Measurements from ENCODE around the gene MYO3B. TPM values are rescaled to one million over a fixed set of nuclear protein-coding genes. Genes with fewer than 3 reads are reported as not detected.

Gene MYO3B
- total RNA-seq, 1 donor from 2014 or later = not detected

DNA sequence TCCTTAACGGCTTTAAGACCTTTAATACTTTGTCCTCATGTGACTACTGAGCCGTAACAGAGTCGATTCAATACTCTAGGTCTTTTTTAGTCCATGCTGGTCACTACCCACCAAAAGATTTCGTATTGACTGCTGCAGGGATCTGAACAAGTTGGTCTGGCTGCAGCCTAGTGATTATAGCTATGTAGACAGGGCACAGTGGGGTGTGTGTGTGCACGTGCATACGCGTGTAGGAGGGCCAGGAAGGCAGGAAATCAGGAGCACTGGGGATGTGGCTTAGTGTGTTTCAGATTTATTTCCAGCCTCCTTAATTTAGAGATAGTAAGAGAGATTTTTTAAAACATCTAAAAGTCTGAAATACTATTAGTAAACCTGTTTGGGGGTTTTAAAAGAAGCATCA is 161.4 kb downstream of the MYO3B start:
- no peaks in the 10 kb centered on the region for H3K9me3 ChIP-seq
- H3K27ac ChIP-seq = no peak overlapping the region
- H3K27me3 ChIP-seq (ENCODE audit: low read depth) = no peaks in the 10 kb centered on the region
- intact Hi-C loops (cut with DNase I) = no loop called here
- no peaks in the 10 kb centered on the region for H3K4me1 ChIP-seq
- ATAC-seq (no peak), DNase-seq (no peak)
- TF ChIP-seq, protein P1, sequence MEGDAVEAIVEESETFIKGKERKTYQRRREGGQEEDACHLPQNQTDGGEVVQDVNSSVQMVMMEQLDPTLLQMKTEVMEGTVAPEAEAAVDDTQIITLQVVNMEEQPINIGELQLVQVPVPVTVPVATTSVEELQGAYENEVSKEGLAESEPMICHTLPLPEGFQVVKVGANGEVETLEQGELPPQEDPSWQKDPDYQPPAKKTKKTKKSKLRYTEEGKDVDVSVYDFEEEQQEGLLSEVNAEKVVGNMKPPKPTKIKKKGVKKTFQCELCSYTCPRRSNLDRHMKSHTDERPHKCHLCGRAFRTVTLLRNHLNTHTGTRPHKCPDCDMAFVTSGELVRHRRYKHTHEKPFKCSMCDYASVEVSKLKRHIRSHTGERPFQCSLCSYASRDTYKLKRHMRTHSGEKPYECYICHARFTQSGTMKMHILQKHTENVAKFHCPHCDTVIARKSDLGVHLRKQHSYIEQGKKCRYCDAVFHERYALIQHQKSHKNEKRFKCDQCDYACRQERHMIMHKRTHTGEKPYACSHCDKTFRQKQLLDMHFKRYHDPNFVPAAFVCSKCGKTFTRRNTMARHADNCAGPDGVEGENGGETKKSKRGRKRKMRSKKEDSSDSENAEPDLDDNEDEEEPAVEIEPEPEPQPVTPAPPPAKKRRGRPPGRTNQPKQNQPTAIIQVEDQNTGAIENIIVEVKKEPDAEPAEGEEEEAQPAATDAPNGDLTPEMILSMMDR (IDR thresholded peaks at IDR 0.05) = no peak
- no peak overlapping the region for H3K4me3 ChIP-seq
- no peaks in the 10 kb centered on the region for H3K36me3 ChIP-seq

DNA sequence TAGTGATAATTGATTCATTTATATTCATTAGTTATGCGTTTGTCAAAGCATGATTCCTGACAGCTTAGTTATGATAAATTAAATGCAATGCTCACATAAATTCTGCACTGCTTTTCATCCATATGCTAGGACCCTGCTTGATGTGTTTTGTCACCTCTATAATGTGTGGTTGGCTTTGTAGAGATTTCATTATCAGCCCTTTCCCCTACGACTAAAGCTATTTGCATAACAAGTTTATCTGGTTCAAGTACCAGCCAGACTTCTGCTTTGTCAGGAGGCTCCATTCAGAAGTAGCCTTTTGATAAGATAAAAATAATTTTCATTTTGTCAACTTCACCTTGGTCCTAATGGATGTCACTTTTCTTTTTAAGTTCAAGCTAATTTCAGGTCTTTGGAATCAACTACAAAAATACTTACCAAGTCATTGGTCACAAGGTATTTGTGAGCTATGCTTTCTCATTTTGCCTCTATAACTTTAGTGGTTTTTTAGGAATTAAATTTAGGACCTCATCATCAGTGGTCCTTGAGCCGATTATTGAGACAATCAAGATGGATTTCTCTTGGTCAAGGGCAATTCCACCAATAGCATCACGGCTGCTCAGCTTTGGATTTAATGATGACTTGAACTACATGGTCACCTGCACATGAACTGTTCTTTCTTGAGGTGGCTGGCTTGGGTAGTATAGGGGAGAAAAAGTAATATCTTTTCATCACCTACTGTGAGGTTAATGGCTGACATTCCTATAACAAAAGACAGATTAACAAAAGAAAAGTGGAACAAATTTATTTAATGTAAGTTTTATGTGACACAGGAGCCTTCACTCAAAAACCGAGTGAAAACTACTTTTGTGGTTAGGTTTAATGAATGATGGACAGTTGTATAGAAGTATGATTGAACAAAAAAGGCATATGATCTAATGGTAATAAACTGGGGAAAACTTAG is 162.1 kb downstream of the MYO3B start:
- no peak for ATAC-seq
- intact Hi-C loops (cut with DNase I) = no loop called here
- Histone ChIP-seq H3K27ac (no peak overlapping the region), H3K36me3 (no peaks in the 10 kb centered on the region), H3K27me3 (ENCODE audit: low read depth) (no peaks in the 10 kb centered on the region), H3K4me1 (no peaks in the 10 kb centered on the region), H3K9me3 (no peaks in the 10 kb centered on the region), H3K4me3 (no peak overlapping the region)
- no peak for DNase-seq
- TF ChIP-seq, protein P1 (IDR thresholded peaks at IDR 0.05) = no peak

DNA sequence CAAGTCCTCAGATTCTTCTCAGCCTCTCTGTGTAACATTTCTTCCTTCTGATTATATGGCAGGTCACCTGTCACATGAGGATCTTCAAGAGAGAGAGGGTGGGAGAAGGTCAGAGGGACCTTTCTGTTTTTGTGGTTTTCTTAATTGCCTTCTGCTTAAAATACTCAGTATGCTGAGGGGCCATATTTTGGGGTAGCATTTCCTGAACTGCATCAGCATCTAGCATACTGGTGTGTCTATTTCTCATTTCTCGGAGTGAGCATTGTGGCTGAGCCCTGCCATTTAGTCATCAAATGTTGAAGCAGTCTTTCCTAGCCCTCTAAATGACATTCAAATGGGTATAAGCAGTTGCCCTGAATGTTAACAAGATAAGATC is 162.7 kb downstream of the MYO3B start:
- DNase-seq (no peak), ATAC-seq (no peak)
- TF ChIP-seq, protein P1 (IDR thresholded peaks at IDR 0.05) = no peak
- Histone ChIP-seq H3K36me3 (no peaks in the 10 kb centered on the region), H3K4me3 (no peak overlapping the region), H3K9me3 (no peaks in the 10 kb centered on the region), H3K27ac (no peak overlapping the region), H3K4me1 (no peaks in the 10 kb centered on the region), H3K27me3 (ENCODE audit: low read depth) (no peaks in the 10 kb centered on the region)
- intact Hi-C loops (cut with DNase I) = no loop called here

DNA sequence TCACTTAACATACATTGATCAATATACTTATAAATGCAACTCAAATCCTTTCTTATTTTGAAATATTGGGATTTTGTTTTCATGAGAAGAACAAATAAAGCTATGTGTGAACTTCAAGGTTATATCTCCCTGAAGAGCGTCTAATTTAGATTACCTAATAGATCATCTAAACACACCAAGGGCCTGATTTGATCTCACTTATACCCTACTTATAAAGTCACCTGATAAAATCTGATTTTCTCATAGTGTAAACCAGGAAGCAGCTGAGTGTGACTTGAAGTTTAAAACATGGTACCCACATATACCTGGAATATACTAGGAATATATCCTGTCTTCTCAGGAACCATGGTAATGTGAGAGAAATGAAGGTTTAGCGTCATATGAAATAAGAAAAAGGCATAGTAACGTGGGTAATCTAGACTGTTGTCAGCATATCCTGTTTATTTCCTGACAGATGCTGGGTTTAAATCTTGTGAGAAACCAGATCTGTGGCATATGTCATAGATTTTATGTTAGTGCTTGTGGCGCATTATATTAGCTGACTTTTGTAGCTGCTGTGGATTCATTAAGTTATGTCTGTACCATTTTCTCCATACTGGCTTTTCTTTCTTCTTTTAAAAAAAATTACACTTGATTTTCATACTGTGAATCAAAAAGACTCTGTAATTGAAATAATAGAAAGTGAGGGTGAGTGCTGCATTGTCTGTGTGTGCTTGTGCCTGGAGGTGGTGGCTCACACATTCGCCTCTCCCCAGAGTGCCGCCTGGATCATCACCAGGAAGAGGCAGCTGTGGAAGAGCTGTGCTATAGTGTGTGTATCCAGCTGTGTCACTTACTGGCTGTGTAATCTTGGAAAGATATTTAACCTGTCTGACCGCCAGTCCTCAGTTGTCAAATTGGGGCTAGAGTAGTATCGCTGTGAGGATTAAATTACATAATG is 164.0 kb downstream of the MYO3B start:
- TF ChIP-seq, protein P1 (IDR thresholded peaks at IDR 0.05) = no peak
- Histone ChIP-seq H3K36me3 (no peaks in the 10 kb centered on the region), H3K9me3 (no peaks in the 10 kb centered on the region), H3K4me1 (no peaks in the 10 kb centered on the region), H3K4me3 (no peak overlapping the region), H3K27ac (no peak overlapping the region), H3K27me3 (ENCODE audit: low read depth) (no peaks in the 10 kb centered on the region)
- intact Hi-C loops (cut with DNase I) = no loop called here
- ATAC-seq (no peak), DNase-seq (no peak)

DNA sequence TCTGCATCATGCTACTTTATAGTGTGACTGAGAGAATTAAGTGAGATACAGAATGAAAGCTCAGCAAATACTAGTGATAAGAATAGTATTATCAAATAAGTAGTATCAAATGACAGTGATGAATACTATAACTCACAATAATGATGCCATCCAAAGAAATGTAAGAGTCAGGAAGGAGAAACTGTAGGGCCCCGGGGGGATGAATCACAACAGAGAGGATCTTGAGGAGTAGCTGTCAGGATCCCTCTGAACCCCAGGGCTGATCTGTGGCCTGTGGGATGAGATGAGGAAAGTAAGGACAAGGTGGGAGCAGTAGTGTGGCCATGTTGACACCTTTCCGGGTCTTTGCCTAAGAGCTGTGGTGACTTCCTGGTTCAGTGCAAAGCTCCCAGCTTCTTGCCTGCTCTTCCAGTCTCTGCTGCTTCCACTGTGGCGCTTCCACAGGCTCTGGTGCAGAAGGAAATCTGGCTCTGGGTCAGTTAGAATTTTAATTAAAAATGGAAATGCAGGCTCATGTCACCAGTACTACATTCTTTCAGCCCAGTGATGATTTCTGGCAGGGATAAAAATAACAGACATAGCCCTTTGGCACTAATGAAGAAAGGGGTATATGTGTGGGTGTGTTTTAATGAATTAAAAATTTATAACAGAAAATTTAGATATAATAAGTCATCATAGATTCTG is 166.9 kb downstream of the MYO3B start:
- Histone ChIP-seq H3K27me3 (ENCODE audit: low read depth) (peaks cover under 1% of the 10 kb centered on the region), H3K9me3 (no peaks in the 10 kb centered on the region), H3K36me3 (no peaks in the 10 kb centered on the region), H3K27ac (no peak overlapping the region), H3K4me1 (no peaks in the 10 kb centered on the region), H3K4me3 (no peak overlapping the region)
- ATAC-seq (no peak), DNase-seq (no peak)
- TF ChIP-seq, protein P1 (IDR thresholded peaks at IDR 0.05) = no peak
- intact Hi-C loops (cut with DNase I) = no loop called here

Data from lower lobe of right lung (tissue), 2 donors.